Suppressor macrophage treated with lipopolysaccharide for 1 hour (primary cell): Measurements from ENCODE around the gene ZFYVE19.

Experiments
- DNase-seq, 3 donors: peaks; one replicate each; pipeline ENCODE4 v3.0.0-alpha.2; 2020 to 2022

The ZFYVE19 gene

DNA sequence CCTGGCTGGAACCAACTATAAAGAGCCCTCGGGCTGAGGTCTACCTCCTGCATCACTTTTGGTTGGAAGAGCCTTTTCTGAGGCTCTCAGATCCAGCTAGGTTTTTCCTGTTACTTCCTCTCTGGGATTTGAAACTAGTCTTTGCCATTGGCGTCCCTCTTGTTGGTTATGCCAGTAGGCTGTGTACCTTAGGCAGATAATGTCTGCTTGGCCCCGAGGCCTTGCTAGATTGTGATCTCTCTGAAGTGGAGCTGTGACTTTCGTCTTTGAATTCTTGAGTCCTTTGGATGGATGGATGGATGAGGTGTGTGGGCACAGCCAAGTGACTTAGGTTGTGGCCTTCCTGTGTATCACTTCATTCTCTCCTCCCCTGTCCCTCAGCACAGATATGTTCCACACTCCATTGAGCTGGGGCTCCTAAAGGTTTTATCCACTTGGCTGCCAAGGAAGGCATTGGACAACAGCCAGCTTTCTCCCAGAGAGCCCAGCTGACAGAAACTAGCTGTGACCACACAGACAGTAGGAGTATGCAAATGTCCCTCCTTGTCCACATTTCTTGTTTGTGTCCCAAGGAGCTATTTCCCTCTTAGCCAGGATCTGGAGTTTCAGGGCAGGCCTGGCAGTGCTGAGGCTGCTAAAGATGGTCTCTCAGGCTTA is 8.3 kb downstream of the ZFYVE19 start:
- DNase-seq, result peak; percentile 19 to 55 (median 53)

DNA sequence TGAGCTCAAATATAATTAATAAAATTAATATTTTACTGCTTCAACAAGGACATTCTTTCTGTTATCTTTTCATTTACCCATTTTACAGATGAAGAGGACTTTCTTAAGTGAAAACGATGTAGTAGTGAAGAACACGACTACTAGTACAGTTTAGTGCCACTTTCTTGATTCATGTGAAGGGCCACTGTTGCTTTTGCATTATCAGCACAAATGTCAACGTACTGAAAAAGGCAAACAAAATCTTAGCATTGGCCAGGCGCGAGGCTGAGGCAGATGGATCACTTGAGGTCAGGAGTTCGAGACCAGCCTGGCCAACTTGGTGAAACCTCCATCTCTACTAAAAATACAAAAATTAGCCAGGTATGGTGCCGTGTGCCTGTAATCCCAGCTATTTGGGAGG is 12.2 kb downstream of the ZFYVE19 start:
- DNase-seq, result no peak

DNA sequence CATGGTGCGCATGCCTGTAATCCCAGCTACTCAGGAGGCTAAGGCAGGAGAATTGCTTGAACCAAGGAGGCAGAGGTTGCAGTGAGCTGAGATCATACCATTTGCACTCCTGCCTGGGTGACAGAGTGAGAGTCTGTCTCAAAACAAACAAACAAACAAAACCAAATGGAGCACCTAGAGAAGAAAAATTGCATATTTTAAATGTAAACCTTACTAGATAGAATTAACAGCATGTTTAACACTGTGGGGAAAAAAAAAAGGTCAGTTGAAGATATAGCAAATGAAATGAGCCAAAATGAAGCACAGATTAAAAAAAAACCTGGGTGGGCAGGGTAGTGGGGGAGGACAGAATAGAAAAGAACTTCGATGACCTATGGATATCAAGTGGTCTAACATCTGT is 14.3 kb downstream of the ZFYVE19 start:
- DNase-seq, result no peak

DNA sequence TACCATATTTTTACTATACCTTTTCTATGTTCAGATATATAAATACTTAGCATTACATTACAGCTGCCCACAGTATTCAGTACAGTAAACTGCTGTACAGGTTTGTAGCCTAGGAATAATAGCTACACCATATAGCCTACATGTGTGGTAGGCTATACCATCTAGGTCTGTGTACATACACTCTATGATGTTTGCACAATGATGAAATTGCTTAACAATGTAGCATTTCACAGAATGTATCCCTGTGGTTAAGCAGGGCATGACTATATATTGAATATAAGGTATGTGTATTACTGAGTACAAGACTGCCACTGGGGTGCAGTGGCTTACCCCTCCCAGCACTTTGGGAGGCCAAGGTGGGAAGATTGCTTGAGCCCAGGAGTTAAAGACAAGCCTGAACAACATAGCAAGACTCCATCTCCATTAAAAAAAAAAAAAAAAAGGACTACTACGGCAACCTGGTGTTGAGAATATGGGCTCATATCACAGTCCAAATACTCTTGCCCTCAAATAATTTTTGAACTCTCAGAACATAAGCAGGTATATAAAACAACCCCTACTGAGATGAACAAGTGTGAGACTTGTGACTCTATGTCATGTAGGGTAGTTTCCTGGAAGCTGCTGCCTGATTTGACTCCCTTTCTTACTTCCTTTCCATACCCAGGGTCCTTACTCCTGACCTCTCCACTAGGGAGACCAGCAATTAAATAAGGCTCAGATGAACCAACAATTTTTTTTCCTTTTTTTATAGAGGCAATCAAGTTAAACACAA is 16.9 kb downstream of the ZFYVE19 start:
- DNase-seq, result no peak

DNA sequence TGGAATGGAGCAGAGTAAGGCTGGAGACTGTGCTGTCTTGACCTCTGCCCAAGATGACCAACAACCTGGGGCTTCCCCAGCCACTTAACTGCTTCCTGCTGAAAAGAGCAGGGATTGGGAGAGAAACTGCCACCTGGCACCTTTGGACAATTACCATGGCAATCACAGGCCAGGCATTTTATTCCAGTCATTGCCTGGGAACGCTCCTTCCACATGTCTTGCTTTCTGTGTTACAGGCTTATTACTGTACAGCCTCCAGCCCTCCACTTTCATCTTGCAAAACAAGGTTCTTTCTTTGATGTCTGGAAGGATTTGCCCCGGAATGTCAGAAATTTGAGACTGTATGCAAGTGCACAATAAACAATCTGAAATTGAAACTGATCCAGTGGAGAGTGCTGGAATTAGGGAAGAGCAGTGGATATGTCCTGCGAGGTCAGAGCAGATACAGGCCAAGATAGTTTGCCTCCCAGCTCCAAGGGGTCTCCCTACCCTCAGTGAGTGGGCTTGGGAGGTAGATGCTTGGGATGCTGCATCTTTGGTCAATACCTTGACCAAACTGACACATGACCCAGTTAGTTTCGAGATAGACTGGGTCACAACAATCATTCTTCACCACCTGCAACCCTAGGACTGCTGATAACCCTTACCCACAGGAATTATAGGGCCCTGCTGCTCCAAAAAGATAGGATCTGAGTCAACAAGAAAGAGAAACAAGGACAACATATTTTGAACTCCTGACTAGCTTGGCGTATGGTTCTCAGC is 19.0 kb downstream of the ZFYVE19 start:
- DNase-seq, result no peak

GRCh38 chr15:40826423-40827075 is 19.7 kb downstream of the ZFYVE19 start:
- DNase-seq, result no peak

DNA sequence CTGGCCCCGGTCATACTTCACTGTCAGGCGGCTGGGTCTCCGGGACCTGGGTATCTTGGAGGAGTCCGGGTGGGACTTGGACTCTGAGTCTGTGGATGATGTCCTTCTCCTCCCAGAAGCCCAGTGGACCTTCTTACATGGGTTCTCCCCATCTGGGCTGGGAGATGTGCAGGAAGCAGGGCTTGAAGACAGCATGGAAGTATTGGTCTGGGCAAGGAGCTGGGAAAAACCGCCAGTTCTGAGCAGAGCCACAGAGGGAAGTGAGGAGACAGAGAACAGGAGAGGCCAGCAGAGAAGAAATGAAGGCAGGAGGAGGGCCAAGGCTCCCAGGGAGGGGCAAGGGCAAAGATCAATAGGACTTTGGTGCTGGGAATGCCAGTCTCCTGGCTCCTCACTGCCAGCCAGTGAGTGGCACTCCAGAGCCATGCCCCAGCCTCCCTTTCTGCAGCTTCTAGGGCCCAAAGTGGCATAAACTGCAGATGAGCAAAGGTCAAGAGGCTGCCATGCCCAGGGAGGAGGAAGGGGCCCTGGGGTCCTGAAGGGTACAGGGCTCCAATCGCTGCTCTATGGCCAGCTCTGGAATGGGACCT is 21.7 kb downstream of the ZFYVE19 start, which contains the start of gene PPP1R14D:
Gene PPP1R14D (minus strand): TSS at position 262 of the 590 bp plus-strand sequence. CDS start 67 bp downstream, at position 195.
- no peak for DNase-seq

- no peak for DNase-seq
Measured at GRCh38 chr15:40829115-40829514, 22.2 kb downstream of the ZFYVE19 start.

DNA sequence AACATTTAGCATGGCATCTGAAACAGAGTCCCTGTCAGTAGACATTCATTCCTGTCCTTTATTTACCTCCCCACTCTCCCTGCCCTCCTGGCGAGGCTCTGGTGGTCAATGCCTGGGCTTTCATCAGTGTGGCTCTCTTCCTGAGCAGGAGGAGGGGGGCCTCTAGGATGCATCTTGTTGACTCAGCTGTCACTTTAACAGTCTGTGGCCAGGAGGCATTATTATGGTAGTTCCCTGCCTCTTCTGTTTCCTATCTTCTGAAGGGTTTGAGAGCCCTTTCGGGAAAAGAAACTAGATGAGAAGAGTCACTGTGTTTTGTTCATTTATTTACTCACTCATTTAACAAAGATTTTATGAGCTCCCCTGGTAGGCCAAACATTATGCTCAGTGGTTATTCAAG is 24.0 kb downstream of the ZFYVE19 start:
- no peak for DNase-seq

GRCh38 chr15:40831861-40832260 is 25.0 kb downstream of the ZFYVE19 start:
- no peak for DNase-seq

DNA sequence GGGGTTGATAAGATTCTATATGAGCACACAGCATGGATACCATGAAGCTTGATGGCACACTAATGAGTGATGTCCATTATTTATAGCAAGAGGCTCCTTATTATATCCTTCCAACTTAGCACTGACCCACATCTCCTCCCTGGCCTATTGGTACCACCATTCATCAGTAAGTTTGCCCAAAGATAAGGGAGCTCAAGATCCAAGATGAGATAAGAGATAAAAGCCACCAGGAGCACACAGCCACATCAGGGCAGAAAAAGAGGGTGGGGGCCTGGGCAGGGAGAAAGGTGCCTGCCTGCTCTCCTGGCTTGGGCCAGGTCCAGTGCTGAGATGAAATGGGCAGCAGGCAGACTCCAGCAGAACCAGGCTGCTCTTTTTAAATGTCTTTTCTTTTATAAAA is 26.0 kb downstream of the ZFYVE19 start:
- no peak for DNase-seq

- no peak for DNase-seq
Measured at GRCh38 chr15:40836020-40836419, 29.1 kb downstream of the ZFYVE19 start.

DNA sequence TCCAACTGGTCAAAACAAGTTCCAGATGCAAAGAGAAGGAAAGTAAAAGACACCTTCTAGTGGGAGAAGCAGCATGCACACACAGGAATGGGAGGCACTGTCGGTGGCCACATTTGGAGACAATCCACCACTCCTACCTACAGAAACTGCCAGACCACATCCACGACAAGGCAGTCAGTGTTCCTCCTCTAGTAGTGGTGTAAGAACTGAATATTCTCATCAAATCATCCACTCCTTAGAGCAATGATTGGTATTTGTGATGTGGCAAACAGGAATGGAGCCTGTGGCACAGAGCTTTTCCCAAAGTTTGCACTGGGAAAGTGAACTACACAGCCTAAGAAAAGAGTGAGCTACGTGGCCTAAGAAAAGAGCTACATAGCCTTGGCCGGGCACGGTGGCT is 31.9 kb downstream of the ZFYVE19 start:
- no peak for DNase-seq

DNA sequence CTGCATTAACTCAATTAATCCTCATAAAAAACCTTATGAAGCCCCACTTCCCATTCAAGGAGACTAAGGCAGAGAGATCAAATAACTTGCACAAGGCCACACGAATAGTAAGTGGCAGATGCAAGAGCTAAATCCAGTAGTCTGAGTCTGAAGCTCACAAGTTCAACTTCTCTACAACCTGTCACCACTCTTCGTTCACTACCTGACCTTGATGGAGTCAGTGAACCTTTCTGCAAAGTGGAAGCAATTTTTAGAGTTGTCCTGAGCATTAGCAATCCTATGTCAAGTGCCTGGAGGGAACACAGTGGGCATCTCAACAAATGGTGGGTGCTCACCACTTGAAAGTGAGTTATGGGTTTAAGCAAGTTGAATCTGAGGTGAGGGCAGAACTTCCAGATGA is 34.9 kb downstream of the ZFYVE19 start:
- DNase-seq, result no peak

- DNase-seq, result no peak
Measured at GRCh38 chr15:40843261-40843884, 36.5 kb downstream of the ZFYVE19 start.

DNA sequence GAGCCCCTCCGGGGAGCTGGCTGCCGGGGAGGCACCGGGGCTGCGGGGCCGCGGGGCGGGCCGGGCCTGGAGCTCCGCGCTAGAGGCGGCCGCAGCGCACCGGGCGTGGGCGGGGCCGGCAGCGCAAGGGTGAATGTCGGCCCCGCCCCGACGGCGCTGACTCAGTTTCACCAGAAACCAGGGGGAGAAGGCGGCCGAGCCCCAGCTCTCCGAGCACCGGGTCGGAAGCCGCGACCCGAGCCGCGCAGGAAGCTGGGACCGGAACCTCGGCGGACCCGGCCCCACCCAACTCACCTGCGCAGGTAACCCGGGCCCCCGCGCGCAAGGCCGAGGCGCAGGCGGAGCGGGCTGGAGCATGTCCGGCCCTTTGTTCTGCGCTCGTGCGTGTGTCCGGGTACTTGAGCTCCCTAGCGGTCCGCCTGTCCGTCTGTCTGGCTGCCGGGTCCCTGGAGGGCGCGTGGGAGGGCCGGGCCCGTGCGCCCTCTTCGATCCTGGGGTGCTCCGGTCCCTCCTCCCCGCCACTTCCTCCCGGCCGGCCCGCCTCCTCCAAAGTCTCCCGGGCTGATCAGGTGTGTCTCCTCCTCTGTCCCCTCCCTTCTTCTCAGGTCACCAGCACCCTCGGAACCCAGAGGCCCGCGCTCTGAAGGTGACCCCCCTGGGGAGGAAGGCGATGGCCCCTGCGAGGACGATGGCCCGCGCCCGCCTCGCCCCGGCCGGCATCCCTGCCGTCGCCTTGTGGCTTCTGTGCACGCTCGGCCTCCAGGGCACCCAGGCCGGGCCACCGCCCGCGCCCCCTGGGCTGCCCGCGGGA is 37.2 kb downstream of the ZFYVE19 start, which contains the start of gene SPINT1:
Gene SPINT1 (plus strand): TSS at position 164 of the 811 bp plus-strand sequence. CDS start 507 bp downstream, at position 671.
- peak; percentile 42 to 82 (median 58) for DNase-seq

- peak; percentile 42 to 67 (median 52) for DNase-seq
Measured at GRCh38 chr15:40844696-40845030, 37.8 kb downstream of the ZFYVE19 start.

DNA sequence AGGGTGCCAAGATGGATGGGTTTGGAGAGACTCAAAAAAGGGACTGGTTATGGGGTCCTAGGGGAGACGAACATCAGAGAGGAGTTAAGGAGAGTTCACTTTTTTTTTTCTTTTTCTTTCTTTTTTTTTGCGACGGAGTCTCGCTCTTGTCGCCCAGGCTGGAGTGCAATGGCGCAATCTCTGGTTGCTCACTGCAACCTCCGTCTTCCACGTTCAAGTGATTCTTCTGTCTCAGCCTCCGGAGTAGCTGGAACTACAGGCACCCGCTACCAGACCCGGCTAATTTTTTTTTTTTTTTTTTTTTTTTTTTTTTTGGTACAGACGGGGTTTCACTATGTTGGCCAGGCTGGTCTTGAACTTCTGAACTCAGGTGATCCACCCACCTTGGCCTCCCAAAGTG is 38.1 kb downstream of the ZFYVE19 start:
- DNase-seq, result peak; percentile 25 to 46 (median 45)

DNA sequence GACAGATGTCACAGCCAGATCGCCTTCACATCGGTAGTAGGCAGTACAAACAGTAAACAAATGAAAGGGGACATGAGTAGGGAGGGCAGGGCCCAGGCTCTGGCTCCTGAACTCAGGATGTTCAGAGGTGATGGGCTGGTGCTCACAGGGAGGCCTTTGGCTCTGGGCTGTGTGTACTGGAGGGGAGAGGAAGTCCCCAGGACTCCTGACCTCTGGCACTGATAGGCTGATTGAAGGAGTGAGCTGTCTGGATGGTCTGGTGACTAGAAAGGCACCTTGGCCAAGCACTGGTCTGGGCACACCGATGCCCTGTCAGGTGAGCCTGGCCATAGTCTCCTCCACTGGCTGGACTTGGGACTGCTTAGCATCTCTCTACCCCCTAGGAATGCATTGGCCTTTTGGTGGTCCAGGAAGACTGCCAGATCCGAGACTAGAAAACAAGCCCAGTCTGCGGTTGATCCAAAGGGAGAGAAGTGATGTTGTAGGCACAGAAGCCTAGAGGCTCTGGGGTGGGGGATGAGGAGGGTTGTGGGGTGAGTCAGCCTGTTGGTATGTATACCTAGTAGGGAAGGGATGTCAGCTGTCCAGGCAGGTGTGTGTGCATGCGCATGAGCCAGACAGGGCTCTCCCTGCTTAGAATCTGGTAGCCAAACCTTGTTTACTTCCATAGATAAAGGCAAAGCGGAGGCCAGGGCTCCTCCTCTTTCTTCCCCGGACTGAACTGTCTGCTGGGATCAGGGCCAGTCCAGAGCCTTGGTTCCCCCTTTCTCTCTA is 38.8 kb downstream of the ZFYVE19 start:
- peak in 1 of 3 donors; percentile 23 for DNase-seq

DNA sequence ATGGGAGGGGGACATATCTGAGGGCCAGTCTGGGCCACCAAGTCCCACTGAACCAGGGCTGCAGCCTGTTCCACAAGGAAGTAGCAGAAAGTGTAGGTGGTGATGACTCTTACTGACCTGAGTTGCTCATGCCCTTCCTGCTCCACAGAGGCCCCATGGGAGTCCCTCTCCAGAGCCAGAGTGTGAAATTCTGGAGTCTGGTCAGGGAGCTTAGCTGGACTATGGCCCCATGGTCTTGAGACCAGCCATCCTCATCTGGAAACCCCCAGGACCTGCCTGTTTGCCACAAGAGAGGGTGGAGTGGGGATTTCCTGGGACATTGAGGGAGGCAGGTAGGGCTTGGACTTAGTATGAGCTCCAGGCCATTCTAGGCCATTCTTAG is 39.9 kb downstream of the ZFYVE19 start:
- peak; percentile 72 to 88 (median 77) for DNase-seq
